CD4-positive, alpha-beta T cell treated with Interleukin-6 for 4 hours (primary cell): Measurements from ENCODE around the gene CLASP2.

Experiments
- DNase-seq: peaks from one replicate; pipeline ENCODE4 v3.0.0-alpha.2; 2020; ENCODE audit warnings: mixed read lengths

CLASP2 gene

DNA sequence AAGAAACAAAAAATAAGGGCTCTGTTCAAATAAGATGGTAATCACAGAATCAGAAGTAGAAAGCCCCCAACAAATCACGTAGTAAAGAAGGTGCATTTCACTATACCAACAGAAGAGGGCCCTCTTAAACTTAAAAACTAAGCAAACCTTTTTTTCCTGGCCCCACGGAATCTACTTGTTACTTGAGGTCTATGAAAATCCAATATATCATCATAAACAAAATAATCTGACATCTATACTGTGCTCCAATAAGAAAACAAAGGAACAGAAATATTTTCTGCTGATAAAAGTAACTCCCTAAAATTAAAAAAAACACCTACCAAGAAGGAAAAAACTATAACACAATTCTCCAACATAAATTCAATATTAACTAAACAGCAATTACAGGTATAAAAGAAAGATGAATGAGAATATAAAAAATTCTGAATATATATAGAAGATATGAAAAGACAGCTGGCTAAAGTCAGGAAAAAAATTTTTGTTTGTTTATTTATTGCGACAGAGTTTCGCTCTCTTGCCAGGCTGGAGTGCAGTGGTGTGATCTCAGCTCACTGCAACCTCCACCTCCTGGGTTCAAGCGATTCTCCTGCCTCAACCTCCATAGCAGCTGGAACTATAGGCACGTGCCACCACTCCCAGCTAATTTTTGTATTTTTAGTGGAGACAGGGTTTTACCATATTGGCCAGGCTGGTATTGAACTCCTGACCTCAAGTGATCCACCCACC, 81.8 kb downstream of the CLASP2 start:
- no peak for DNase-seq

DNA sequence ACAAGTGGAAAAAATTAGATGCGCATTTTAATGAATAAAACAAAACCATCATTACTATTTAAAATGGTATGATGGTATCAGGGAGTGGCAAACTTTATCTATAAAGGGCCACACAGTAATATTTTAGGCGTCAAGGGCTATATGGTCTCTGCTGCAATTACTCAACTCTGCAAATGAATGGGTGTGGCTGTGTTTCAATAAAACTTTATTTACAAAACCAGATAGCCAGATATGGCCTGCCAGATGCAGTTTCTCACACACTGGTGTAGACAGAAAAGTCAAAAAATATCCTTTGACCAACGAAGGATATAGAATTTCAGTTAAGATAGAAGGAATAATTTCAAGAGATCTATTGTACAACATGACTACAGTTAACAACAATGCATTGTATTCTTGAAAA, 83.8 kb downstream of the CLASP2 start:
- DNase-seq: no peak

DNA sequence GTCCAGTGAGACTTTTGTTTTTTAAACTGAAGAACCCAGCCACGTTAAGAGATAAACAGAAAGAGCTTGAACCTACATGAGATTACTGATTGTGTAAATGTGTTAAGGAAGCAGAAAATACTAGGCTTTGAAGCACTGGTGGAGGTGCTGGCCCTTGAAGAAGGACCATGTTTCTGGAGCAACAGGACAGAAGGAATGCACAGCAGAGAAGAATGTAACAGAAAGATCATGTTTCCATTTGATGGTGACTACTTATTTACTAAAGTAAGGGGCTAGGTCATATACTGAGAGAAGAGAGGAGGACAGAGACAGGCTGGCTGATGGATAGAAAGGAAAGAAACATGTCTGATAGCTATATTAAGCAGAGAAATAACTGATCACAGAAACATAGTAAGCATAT, 88.8 kb downstream of the CLASP2 start:
- DNase-seq: no peak

DNA sequence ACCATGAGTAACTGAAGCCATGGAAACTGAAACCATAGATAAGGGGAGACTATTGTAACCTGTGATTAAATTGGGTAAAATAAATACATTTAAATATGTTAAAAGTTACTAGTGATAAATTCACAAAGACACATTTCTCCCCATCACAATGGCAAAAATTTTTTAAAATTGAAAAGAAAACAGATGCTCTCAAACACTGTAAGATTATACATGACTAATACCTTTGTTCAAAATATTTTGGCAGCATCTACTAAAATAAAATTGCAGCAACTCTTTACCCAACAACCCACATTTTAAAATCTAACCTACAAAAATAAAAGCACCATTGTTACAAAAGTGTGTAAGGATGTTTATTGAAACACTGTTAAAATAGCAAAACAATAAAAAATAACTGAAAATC, 93.3 kb downstream of the CLASP2 start:
- no peak for DNase-seq

DNA sequence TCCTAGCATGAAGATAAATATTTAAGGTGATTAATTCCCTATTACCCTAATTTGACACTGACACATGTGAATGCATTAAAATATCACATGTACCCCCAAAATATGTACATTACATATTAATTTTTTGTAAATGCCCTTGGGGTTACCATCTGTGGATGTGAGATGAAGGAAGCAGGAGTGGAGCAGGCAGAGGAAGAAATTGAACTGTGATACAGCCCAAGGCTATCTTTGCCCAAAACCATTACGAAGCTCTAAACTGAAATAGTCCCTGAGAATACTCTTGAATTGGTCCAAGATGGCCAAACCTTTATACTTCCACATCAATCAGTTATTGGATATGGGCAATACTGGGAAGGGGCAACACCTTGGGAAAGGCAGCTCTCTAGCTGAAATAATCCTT, 105.0 kb downstream of the CLASP2 start:
- DNase-seq: no peak

DNA sequence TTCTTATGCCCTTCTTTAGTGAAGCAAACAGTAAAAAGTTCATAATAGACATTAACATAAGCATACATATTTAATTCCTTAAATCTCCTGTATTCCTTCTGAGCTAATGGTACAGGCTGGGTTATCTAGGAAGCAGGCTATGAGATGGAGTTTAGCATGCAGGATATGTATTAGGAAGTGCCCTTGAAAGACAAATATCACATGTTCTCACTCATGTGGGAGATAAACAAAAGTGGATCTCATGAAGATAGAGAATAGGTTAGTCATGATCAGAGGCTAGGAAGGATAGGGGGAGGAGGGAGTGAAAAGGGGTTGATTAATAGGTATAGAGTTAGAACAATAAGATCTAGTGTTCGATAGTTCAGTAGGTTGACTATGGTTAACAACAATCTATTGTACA, 105.4 kb downstream of the CLASP2 start:
- DNase-seq: no peak

DNA sequence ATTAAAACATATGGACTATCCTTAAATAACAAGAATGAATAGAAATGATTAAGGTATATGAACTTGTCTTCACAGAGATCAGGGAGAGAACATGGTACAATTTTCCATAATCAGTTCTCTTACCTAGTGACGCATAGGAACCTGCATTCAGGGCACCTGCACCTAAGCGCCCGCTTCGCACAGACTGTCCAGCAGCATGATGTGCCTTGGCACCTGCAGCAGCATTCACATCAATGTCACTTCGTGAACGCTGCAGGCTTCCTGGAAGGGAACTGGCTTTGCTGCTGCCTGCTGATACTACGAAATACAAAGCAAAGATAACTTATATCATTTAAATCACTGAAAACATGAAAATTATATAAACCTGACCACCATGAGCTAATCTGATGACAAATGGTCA, 115.2 kb downstream of the CLASP2 start:
- DNase-seq: no peak

DNA sequence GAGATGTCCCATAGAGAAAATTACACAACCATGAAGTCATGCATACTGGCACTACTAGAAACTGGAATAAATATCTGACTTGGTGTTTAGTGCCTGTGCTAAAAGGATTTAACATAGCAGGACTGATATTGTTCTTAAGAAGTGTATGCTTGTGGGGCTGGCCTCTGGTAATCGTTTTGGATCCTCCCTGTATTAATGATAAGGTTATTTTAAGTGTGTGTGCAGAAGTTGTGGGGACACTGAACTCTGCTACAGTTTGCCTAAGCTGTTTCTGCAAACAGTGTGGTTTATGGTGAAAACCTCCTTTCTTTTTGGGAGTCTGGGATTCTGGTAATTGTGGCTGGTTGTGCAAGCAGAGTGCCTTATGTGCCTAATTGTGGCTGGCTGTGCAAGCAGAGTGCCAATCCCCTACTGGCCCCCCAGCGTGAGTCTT, 120.8 kb downstream of the CLASP2 start:
- DNase-seq: no peak

DNA sequence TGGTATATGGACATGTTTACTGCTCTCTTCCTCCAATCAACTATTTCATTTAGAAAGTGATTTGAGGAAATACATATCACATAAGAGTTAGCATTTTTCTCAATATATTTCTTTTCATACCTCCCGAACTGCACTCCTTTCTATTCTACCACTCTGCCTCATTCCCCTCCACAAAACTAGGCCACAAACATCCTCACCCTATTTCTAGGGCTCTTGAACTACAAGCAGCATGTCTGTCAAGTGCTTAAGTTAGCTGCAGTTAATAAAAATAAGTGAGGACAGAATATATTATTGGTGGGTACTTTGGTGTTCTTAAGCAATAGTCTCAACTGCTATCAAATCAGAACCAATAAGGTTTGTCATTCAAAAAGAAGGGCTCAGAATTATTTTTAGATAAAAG, 125.1 kb downstream of the CLASP2 start:
- no peak for DNase-seq

DNA sequence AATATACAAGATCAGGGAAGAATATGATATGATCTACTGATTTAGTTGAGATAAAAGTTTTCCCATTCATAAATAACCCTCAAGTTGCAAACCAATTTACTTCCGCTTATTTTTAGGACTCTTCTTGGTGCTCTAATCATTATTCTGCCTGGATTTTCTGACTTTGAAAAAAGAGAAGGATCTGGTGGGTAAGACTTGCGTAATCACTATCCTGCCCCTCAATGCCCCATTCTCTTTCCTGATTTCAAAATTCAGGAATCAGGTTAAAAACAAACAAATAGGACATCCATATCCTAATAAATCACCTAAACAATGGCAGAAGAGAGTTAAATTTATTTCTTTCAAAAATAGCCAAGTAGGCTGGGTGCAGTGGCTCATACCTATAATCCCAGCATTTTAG, 127.5 kb downstream of the CLASP2 start:
- DNase-seq: no peak

DNA sequence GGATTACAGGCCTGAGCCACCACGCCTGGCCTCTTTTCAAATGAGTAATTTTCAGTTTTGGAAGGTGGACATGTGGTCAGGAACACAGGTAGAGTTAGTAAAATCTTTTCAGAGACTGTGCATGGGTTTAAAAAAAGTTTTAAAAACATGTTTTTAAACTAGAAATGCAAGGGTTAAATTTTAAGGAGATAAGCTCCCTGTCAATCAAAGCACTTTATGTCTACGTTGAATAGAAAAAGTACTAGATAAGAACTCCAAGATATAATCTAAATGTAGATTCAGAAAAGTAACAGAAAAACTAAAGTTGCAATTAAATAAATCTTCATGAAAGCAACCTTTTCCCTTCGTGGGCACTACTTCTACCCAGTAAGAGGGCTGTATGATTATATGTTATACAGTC, 131.7 kb downstream of the CLASP2 start:
- no peak for DNase-seq

DNA sequence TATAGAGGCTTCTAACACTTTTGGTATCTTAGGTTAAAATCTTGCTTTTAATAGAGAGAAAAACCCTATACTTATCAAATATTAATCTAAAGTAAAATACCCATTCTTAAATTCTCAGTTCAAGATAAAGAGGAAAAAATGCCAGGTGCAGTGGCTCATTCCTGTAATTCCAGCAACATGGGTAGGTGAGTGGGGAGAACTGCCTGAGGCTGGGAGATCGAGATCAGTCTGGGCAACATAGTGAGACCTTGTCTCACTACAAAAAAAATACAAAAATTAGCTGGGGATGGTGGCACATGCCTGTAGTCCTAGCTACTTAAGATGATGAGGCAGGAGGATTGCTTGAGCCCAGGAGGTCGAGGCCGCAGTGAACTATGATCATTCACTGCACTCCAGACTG, 135.8 kb downstream of the CLASP2 start:
- no peak for DNase-seq

DNA sequence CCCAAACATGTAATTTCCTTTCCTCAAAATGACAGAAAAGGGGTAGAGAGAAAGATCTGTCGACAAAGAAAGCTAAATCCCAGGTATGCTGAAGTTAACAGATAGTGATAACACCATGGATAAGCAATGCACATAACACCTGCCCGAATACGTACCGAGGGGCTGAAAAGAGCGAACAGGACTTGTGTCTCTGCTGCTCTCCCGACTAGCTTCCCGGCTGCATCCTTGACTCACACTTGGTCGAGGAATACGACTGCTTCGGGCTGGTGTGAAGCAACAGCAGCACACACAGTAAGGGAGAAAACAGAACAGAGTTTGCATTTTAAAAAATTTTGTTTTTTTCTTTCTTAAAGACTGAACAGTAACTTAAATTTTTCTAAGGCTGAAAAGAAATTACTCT, 136.4 kb downstream of the CLASP2 start:
- DNase-seq: no peak

DNA sequence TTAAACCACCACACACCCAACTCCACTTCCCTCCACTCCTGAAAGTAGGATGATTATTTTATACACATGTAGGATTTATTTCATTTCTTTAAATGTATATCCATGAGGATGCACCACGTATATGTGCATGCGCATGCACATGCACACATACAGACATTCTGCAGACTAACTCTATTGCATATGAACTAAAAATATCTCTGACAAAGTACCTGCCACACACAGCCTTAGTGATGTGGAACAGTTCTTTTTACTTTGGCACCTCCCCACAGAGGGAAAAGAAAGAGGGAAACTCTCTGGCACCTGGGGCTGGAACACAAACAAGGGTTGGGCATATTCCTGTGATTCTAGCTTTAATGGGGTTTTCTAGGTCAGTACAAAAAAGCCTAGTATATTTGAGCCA, 138.2 kb downstream of the CLASP2 start:
- no peak for DNase-seq

DNA sequence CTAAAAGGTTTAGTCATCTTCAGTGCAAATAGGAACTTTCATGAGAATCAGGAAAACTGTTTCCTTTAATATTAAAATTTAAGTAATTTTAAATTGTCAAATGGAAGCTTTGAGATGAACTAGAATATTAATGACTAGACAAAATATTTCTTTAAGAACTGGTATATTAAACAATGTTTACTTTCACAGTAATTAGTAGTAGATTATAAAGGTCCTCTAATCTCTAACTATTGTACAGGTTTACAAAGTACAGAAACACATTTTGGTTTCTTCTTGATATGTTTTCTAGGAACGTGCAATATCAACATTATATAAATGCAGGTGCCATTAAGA, 138.9 kb downstream of the CLASP2 start:
- DNase-seq: no peak

DNA sequence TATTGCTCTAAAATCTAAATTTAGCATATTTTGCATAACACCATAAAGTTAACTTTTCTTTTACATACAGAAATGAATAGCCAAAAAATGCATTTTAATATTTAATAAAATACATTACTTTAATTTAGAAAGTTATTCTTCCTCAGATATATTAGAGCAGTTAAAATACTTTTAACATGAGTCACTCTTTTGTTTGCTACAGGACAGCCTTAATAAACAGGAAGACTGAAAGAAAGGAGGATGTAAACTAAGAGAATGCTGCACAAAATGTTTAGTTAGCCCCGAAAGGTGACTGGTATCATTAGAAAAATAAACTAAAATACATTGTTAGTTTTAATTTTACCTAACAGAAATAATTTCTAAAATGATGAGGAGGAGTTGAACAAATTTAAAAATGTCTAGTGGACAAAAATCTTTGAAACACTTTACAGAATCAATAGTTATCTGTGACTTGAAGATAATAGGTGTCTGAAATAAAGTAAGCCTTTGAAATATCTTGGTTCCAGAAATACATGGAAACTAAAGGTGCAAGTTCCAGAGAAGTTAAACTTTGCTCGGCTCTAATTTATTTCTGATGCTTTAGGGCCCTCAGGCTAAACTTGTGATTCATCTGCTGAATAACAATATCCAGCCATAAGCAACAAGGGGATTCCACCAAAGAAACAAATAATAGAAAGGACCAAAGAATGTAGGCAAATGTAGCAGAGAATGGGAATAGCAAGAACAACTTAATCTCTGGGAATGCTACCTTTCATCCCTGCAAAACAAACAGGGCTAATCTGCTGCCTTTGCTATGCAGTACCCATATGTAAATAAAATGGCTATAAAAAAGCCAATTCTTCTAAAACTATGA, 139.5 kb downstream of the CLASP2 start:
- no peak for DNase-seq

DNA sequence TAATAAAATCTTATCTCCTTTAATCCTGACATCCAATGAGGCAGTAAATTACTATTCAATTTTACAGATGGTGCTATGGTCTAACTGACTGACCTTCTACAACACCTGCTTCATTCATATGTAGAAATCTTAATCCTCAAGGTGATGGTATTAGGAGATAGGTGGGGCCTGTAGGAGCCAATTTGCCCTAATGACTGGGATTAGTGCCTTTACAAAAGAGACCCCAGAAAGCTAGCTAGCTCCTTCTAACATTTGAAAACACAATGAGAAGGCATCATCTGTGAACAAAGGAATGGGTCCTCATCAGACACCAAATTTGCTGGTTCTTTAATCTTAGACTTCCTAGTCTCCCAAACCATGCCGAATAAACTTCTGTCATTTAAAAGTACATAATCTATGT, 140.5 kb downstream of the CLASP2 start:
- no peak for DNase-seq

DNA sequence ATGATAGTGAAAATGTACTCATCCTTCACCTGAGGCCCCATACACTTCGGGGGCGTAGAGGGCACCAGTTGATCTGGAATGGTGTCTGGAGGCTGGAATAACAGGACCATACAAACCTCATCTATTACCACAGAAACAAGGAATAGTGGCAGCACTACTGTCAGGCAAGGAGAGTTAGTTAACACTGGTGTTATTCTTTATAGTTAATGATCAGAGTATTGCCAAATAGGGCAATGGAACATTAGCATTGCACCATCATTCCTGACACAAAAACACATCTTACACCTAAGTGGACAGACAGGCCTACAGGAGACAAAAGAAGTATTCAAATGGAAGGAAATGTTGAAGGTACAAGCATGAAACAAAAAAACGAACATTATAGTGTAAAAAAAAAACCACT, 140.9 kb downstream of the CLASP2 start:
- no peak for DNase-seq

DNA sequence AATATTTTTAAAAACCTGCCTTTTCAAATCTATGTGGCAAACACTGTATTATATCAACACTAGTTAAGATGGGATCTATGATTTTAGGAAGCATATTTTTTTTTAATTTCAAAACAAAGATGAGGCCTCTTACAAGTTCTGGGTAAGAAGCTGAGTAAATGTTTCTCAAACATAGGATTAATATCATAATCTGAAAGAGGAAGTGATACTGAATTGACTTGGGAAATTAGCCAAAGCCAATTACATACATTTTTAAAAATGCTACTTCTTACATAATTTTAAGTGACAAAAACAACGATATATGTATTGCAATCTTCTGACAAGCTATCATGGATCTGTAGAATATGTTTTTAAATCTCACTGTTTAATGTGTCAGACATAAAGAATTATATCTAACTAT, 142.7 kb downstream of the CLASP2 start:
- no peak for DNase-seq

DNA sequence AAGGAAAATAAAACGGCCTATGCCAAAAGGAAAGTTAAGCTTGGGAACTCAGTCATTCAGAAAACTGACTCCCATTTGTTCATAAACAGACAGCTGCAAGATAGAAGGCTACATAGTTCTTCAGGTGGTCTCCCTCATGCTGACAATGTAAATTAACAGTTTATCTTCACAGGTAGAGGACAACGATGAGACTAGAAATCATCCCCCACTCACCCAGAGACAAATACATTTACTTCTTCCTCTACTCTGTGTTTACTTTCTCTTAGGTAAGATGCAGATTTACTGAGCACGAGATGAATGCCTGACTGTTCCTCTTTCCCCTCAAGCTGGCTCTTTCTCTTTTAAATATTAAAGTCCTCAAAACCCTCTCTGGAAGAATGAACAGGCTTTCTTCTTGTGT, 160.2 kb downstream of the CLASP2 start:
- DNase-seq: no peak

DNA sequence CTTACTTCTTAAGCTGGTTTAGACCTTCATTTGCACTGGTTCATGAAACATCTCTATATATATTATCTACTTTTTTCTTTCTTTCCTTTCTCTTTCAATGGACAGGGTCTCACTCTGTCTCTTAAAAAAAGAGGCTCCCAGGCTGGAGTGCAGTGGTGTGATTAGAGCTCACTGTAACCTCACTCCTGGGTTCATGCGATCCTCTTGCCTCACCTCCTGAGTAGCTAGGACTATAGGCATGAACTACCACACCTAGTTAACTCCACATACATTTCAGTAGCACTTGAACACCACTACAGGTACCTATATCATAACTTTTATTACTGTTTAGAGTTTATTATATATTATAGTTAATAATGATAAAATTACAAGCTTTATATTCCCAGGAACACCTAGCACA, 160.8 kb downstream of the CLASP2 start:
- DNase-seq: no peak

DNA sequence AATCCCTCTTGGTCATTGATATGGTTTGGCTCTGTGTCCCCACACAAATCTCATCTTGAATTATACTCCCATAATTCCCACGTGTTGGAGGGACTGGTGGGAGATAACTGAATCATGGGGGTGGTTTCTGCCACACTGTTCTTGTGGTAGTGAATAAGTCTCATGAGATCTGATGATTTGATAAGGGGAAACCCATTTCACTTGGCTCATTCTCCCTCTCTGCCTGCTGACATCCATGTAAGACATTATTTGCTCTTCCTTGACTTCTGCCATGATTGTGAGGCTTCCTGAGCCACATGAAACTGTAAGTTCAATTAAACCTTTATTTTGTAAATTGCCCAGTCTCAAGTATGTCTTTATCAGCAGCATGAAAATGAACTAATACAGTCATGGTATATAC, 171.0 kb downstream of the CLASP2 start:
- no peak for DNase-seq

DNA sequence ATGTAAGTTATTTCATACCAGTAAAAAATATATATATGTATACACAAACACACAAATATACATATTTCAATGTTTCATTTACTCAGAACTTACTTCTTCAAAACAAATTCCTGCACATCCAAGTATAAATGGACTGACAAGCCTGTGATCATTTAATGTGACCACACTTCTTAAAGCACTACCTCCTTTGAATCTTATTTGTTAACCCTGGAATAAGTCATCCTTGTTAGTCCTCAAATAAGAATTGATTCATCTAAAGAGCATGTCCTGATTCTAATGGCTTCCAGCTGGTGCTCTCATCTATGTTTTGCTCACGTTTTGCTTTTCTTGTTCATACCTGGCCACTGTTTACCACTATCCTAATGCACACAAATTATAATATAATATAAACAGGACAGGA, 173.9 kb downstream of the CLASP2 start:
- no peak for DNase-seq

DNA sequence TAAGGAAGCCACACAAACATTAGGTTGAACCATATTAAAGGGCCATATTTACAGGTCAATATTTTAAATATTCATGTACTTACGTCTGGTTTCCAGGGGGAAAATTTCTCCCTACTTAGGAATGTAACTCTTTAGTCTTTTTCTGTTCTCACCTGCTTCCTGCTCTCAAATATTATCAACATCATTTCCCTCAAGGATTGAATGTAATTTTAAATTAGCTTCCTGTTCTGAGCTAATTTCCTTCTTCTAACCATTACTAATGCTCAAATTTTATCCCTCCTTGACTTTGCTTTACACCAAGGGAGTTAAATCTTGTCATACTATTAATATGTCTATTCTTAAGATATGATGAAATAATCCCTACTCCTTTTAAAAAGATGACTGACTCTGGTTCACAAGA, 174.5 kb downstream of the CLASP2 start:
- no peak for DNase-seq

DNA sequence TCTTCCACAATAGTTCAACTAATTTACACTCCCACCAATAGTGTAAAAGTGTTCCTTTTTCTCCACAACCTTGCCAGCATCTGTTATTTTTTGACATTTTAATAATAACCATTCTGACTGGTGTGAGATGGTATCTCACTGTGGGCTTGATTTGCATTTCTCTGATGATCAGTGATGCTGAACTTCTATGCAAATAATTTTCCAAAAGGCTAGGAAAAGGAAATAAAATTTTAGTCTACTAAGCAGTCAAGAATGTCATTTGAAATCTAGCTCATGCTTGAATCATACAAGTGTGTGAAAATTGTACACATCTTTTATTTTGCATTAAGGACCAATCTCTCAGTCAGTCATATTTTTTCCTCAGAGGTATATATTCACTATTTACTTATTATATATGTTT, 176.1 kb downstream of the CLASP2 start:
- no peak for DNase-seq
